ENCODE data around the gene CHRNB1.

Gene CHRNB1

DNA sequence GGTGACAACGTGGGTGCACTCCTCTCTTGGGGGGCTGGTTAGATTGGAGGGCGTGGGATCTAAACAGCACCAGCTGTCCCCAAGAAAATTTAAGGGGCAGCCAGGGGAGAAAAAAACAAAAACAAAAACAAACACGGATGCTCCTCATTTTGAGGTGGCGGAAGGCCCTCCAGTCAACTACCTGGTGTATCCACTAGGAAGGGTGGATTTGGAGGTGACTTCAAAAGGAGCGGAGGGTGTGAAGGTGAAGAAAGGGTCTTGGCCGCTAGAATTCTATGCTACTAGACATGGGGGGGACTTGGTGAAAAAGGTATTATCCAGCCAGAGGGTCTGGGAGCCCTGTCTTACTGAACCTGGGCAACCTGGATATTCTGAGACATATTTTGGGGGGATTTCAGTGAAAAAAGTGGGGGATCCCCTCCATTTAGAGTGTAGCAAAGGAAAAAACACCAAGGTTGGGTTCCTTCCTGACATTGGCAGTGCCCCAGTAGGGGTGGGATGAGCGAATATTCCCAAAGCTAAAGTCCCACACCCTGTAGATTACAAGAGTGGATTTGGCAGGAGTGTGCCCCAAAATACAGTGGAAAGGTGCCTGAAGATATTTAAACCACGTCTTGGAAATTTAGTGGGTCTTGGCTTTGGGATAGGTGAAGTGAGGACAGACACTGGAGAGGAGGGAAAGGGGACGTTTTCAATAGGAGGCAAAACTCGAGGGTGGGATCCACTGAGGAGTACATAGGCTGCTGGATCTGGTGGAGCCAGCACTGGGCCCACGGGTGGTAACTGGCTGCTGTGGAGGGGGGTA, 6.0 kb upstream of the CHRNB1 start:
- no peak for DNase-seq

DNA sequence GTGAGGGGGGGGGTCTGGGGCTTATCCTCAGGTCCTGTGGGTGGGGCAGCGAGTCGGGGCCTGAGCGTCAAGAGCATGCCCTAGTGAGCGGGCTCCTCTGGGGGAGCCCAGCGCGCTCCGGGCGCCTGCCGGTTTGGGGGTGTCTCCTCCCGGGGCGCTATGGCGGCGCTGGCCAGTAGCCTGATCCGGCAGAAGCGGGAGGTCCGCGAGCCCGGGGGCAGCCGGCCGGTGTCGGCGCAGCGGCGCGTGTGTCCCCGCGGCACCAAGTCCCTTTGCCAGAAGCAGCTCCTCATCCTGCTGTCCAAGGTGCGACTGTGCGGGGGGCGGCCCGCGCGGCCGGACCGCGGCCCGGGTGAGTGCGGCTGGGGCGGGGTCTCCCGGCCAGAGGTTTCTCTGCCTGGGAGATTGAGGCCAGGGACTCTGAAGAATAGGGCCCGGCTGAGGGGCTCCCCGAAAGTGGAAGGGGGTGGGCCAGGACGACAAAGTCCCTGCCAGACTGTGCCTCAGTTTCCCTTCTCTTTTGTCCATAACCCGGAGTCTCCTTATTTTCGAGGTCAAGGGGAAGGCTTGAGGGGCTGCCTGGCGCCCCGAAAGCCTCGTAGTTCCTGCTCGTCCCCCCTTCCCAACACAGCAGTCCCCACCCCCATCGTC, 5.3 kb upstream of the CHRNB1 start, which contains the start of gene FGF11:
Gene FGF11 (plus strand): TSS at position 51 of the 651 bp plus-strand sequence. CDS start 109 bp downstream, at position 160.
- DNase-seq = no peak

DNA sequence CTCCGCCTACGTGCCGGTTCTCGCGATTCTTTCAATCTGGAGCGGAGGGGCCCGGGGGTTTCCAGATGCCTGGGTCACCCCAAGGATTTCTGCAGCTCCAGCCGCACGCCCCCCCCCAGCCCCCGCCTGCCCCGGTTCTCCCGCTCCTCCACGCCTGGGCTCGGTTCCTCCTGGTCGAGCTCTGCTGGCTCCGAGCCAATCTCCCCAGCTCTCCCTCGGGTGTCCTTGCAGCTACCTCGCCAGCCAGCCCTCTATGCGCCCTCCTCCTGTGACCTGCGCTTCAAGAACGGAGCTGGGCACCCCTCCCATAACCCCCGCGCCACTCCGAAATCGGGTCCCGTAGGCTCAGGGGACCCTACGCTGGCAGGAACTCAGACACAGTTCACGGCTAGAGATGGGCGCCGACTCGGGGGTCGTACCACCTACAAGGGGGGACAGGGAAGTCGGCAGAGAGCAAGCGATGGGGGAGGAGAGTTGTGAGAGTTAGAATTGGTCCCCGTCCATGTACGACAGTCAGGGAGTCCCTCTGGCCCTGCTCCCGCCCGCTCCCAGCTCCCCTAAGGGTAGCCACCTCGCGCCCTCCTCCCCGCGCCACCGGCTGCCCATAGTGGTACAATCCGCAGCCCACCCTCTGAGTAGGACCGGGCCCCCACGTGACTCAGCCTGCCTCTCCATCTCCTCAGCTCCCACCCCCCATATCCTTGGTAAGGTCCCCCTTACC, 4.6 kb upstream of the CHRNB1 start:
- DNase-seq = peak; percentile 75

DNA sequence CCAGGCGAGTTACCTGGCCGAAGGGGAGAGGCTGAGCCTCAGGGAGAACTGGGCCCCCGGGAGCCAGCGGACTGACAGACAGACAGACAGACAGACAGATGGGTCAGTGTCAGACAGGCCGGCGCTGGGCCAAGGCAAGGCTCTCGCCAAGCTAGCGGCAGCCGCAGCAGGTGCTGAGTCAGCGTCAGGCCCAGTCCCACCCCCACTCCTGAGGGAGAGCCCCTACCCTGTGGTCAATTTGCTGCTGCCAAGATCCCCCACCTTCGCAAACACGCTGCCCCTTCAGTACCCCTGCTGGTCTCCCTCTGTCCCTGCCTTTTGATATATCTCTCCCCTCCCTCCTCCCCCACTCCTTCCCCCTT, 4.0 kb upstream of the CHRNB1 start:
- DNase-seq = peak; percentile 83

DNA sequence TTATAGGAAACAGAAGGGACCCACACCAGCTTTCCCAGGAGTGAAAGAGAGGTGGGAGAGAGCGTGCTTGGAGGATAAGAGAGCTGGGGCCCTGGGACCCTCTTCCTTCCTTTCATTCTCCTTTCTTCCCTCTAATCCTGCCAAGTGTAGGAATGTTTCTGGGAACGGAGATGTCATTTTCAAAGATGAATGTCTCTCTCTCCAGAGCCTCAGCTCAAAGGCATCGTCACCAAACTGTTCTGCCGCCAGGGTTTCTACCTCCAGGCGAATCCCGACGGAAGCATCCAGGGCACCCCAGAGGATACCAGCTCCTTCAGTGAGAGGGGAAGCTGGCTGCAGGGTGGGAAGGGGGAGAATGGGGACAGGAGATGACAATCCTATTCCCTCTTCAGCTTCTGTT, 3.6 kb upstream of the CHRNB1 start:
- DNase-seq = no peak

DNA sequence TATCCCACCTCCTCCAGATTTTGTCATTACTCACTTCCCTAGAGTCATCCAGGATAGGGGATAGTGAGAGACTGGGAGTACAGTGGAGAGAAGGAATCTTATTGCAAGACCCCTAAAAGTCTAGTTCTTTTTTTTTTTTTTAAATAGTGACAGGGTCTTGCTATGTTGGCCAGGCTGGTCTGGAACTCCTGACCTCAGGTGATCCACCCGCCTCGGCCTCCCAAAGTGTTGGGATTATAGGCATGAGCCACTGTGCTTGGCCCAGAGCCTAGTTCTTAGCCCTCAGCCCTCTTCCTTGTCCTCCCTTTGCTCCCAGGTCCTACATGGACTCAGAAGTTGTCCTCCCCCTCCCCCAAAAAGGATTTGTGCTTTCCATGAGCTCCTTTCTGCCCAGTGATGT, 2.7 kb upstream of the CHRNB1 start:
- DNase-seq = no peak

DNA sequence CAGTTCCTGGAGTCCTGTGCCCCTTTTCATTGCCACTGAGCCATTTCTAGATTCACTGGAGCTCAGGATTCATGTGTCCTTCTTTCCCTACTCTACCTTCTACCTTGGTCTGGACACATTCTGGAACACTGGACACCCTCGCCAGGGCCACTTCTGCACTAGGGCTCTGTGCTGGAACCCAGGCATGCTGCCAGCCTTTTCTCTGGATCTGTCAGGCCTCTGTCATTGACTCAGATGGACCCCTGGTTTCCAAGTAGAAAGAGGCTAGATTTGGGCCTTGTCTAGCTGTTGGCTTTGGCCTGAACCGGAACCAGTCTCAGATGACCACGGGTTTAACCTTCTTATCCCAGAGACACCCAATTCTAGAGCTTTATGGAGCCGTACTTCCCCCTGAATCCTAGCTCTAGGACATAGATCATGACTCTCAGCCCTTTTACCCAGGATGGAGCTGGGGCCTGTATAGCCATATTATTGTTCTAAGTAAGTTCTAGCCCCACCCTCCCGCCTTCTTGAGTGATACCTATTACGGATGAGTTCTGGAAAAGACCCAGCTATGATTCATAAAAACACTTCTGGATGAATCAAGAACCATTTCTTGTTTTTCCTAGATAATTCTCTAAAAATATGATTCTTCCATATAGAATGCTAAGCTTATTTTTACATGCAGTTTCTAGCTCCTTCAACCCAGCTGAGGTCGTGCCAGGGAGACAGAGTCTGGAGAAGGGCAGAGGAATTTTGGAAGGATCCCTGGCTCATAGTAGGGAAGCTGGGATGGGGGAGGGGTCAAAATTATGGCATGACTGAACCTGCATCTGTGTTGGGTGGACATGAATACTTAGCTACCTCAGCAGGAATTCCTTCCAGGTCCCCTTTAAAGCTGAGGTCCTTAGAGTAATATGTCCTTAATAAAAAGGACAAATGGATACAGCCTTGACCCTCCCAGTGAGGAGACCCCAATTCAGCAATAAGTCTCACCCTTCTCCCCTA, 1.1 kb upstream of the CHRNB1 start:
- DNase-seq = no peak

DNA sequence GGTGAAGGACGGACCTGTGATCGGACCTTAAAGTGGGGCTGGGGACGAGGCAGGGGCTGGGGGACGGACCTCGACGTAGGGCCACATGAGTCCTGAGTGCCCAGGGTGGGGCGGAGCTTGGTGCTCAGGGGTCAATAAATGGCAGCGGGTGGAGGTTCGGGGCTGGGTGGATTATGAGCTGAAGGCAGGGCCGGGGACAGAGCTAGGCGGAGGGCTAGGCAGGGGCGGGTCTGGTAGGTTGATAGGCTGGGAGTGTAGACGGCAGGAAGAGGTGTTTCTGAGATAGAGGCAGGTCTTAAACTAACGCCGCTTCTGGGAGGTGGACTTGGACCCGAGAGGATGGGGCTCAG, 733 bp downstream of the CHRNB1 start:
- no peak for DNase-seq

DNA sequence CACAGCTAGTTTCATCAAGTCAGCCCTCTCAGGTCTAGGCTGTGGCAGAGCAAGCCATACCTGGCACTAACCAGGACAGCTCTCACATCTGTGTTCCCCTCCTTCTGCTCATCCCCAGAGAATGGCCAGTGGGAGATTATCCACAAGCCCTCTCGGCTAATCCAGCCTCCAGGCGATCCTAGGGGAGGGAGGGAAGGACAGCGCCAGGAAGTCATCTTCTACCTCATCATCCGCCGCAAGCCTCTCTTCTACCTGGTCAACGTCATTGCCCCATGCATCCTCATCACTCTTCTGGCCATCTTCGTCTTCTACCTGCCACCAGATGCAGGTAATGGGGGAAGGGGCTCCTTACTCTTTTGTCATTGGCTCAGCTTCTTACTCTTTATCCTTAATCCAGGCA, 3.6 kb downstream of the CHRNB1 start:
- DNase-seq = no peak

DNA sequence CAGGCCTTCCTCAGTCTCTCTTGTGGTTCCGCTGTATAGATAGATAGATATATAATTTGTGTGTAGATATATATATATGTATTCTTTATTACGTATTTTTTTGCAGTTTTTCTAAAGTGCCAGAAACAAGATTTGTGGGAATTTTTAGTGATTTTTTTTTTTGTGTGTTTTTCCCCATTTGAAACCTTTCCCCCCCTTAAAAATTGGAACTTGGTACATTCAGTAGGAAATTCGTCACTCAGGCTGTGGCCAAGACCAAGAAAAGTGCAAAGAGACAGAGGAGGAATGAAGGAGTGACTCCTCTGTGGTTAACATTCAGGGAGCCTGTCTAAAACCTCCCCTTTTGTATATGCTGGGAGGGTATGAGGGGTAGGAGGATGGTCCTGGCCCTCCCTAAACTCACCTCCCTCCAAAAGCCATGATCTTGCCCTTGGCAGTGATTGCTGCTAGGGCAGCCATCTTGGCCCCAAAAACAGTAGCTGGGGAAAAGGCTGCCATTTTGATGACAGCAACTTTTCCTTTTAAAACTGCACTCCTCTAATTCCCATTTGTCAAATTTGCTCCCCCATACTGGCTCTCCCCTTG, 15.2 kb downstream of the CHRNB1 start:
- DNase-seq = no peak

DNA sequence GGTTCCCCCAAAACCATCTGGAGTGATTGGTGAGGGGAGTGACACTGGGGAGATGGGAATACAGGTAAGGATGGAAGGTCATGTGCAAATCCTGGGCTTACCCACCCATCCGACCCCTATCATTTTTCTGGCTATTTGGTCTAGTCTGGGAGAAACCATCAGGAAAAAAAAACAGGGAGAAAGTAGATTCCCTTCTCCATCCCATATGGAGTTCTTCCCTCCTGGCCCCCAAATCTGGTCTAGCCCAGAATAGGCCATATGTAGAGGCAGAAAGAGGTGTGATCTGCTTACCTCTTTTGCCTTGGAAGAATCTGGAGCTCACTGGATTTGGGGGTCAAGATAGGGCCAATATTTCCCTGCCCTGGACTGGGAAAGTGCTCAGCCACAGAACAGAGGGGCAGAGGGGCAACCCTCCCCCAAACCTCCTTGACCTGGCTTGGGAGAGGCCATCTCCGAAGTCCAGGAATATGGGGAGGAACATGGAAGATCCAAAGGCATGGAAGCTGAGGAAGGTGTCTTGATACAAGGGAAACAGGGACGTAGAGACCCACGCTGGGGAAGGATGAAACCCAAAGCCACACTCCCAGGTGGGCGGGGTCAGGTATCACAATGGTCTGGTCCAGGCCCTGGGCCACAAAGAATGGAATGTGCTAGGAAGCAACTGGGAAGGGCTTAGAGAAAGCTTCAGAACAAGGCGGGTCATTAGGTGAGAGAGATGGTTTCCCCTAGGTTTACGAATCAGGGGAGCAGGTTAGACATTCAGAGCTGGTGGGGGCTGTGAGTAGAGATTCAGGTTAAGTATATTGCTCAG, 16.2 kb downstream of the CHRNB1 start:
- DNase-seq = no peak

DNA sequence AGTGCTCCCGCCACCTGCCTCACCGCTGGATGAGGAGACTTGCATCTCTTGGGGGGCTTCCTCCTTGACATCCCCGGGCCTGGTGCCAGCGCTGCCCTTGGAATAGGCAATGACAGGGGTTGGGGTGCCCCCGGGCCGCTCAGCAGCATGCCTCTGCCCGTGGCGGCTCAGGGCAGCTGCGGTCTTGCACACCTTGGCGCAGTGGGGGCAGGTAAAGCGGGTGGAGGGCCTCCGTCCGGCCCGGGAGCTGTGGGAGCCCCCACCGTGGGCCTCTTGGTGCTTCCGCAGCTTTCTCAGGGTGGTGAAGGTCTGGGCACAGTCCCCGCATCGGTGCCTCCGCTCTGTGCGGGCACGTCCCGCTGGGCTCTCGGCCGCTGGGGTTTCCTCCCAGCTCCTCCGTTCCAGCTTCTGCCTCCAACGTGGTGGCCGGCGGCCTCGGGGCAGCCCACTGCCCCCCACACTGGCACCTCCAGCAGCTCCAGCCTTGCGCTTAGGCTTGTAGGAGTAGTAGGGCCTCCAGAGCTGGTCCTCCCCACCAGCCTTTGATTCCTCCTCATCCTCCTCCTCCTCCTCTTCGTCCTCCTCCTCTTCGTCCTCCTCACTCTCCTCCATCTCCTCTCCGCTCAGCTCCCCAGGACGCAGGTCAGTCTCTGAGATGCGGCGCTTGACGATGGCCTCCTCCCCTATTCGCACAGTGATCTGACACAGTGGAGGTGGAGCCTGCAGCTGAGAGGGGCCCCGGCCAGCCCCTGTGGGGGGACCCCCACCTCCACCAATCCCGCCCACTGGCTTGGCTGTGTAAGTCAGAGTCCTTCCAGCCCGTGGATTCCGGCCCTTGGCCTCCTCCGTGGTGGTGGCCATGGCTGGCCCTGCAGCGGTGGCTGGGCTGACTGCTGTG, 17.9 kb downstream of the CHRNB1 start:
- no peak for DNase-seq

DNA sequence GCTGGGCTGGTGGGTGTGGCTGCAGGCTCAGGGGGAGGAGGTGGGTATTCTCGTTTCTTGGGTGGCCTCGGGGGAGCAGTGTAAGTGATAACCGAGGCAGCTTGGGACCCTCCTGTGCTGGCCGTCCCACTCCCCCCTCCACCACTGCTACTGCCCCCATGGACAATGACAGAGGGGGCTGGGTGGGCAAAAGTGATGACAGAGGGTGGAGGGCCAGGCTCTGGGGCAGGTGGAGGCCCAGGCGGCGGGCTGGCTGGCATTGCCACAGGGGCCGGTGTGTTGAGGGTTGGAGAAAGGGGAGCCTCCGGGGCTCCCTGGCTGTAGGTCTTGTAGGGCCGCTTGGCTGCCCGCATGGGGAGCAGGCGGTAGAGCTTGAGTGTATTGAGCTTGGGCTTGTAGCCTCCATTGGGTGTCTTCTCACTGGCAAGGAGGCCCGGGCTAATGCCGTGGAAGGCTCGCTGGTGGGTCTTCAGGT, 18.5 kb downstream of the CHRNB1 start:
- no peak for DNase-seq

DNA sequence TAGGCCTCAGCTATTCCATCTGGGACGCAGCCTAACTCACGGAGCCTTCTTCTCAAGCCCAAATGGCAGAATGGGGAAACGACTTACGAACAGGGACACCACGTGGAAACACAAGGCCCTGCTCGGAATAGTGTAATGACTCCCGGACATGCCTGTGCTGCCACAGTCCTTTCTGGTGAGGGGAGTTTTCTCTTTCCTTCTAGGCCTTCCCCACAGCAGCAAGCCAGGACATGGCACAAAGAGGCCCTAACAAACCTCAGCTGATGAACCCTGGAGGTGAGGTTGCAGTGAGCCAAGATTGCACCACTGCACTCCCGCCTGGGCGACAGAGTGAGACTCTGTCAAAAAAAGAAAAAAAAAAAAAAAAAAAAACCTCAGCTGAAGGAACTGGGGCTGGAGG, 19.2 kb downstream of the CHRNB1 start:
- no peak for DNase-seq

DNA sequence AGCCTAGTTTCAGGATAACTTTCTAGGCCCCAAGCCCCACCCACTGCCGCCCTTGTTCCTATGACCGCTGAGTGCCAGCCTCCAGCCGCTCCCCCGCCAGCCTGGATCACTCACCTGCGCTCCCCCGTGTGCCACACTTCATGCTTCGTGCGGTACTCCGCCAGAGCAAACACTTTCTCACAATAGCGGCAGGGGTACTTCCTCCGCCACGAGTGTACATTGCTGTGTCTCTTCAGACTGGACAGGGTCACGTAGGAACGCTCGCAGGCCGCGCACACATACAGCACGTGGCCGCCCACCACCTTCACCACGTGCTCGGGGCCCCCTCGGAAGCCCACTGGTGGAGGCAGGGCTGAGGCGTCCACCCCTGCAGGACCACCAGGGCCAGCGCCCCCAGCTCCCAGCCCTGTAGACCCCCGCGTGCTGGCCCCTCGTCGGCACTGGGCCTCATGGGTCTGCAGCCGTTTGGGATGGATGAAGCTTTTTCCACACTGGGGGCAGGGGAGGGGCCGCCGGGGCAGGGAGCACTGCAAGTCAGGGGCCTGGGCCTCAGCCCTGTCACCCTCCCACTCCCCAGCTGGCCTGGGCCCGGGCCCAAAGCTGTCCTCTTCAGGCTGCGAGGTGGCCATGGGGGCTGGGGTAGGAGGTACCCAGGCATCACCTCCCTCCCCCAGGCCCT, 20.9 kb downstream of the CHRNB1 start:
- DNase-seq = no peak

DNA sequence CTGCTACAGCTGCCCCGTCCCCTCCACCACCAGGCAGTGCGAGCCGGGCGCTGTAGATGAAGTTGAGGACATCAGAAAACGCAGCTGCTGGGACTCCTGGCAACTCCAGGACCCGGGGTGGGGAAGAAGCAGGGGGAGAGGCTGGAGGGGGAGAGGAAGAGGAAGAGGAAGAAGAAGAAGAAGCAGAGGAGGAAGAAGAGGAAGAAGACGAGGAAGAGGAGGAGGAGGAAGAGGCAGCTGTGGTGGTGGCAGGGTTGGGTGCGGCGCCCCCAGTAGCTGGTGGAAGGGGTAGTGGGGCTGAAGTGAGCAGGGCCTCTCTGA, 21.4 kb downstream of the CHRNB1 start:
- DNase-seq = no peak

DNA sequence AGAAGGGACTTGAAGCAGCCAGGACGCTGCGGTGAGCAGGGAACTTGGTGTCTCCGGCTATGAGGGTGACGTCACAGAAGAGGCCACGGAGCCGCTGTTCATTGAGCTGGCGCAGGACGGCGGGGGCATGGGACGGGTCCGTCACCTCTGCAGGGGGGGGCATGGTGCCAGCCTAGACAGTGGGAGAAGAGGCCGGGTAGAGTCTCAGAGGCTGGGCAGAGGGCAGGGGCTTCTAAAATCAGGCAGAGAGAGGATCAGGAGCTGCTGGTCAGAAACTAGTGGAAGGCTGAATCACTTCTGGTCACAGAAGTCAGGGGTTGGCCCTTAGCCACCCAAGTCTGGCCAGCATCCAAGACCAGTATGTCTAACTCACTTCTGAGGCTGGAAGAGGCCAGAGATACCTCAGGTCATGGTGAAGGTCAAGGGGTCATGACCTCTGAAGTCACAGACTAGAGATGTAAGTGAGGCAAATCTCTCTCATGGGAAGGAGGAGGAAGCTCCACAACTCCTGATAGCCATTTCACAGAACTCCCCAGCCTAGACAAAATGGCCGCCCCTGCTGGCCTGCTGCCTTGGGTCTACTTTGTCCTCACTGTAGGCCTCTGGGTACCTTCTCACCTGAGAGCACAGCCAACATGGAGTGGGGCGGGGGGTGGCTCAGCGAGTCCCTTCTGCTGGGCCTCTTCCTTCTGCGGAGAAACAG, 21.9 kb downstream of the CHRNB1 start:
- peak; percentile 65 for DNase-seq

DNA sequence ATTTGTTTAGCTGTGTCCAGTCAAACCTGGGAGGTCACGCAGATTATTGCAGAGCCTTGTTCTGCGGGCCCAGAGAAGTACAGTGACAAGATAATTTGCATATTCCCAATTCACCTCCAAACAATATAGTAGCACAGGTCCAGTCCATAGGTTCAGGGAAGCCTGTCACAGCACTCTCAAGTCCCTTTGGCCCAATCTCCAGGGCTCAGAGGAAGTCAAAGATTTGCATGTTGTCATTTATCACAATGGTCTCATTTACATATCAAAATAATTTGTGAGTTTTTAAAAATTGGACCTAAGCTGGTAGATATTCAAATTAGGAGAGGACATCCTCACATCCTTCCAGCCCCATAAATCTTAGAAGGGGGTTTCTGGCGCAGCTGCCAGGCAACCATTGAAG, 22.6 kb downstream of the CHRNB1 start:
- DNase-seq = no peak

DNA sequence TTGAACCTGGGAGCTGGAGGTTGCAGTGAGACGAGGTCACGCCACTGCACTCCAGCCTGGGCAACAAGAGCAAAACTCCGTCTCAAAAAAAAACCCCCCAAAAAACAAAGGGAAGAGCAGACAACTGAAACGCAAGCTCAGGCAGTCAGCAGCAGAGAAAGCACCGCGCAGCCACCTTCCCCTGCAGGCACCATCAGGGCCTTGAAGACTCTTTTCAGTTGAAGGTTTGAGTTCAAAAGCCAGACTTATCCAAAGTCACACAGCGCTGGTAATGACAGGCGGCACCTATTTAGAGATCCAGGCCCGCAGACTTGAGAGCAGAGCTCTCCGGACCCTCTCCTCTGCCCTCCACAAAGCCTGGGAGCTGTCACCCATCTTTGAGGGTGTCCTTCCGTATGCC, 23.4 kb downstream of the CHRNB1 start:
- no peak for DNase-seq
